Ovary (tissue), 9 donors: Measurements from ENCODE around the gene ACRV1. TPM values are rescaled to one million over a fixed set of nuclear protein-coding genes. Genes with fewer than 3 reads are reported as not detected.

Source experiments
- DNase-seq, 5 donors: peaks; one replicate each; pipeline ENCODE4 v3.0.0-alpha.2; 2019 to 2020
- H3K27ac ChIP-seq, 2 donors: fragments of 200-600 bp; one replicate each; pipeline versions ENCODE4 v1.5.1 to v1.8.0; 2019 to 2022
- H3K27me3 ChIP-seq: fragments of 200-600 bp; one replicate; pipeline ENCODE4 v1.8.0; 2022
- H3K36me3 ChIP-seq: fragments of 200-600 bp; sonication (generic); one replicate; pipeline ENCODE4 v1.5.1; 2019
- H3K4me1 ChIP-seq: one replicate; pipeline ENCODE4 v1.8.1; 2013; ENCODE audit warnings: mild to moderate bottlenecking, moderate library complexity; ENCODE audit not compliant: insufficient read depth
- H3K4me3 ChIP-seq: fragments of 200-600 bp; sonication (generic); one replicate; pipeline ENCODE4 v1.5.1; 2017
- H3K9me3 ChIP-seq, 2 donors: fragments of 200-600 bp in 1 of 2; sonication (generic) in 1 of 2; one replicate each; pipeline versions ENCODE4 v1.5.1 to v1.8.1; 2013 to 2019; ENCODE audit warnings: mild to moderate bottlenecking in 1 of 2, moderate library complexity in 1 of 2
- EP300 ChIP-seq: sonication (generic); formaldehyde crosslinking; IDR thresholded peaks from one replicate; pipeline ENCODE4 v1.6.1; 2017; ENCODE audit warnings: antibody characterized with exemption
- POLR2A ChIP-seq: fragments of 450-650 bp; IDR thresholded peaks from one replicate; pipeline ENCODE4 v1.6.1; 2017; ENCODE audit warnings: antibody characterized with exemption, mild to moderate bottlenecking, moderate library complexity
- WGBS, 3 donors: extraction: QIAGEN DNeasy Blood & Tissue Kit in 1 of 3; methylation state at CpG; one replicate each; pipeline versions ENCODE4 v1.1.5 to v1.1.7; 2013 to 2017; 5-methylcytosine and 5-hydroxymethylcytosine counted together
- intact Hi-C, 4 donors: fragments of 100-400 bp; cut with DNase I; formaldehyde crosslinking; loops; one replicate each; pipeline versions ENCODE4 v1.11.0 to v1.15.1; 2022 to 2023
- polyA plus RNA-seq, 2 donors: library from polyadenylated mRNA; stranded (reverse); fragments of 200-250 nt in 1 of 2; fragments of 350-450 nt in 1 of 2; fragmentation: Illumina TruSeq in 1 of 2; extraction: RNeasy Lipid Tissue Mini Kit (QIAGEN cat#74804) in 1 of 2; gene quantifications; one replicate each; pipeline ENCODE4 v1.2.3, GENCODE V29; 2013 to 2014
- total RNA-seq, 7 donors: library from RNA; depleted of rRNA in 2 of 7; stranded (reverse); fragments of >200 nt in 2 of 7; fragmentation: NEBNext Ultra II Directional in 3 of 7; extraction: Animal tissue kit (Norgen Biotek cat#: 25700) in 3 of 7; gene quantifications; one replicate each; pipeline versions ENCODE4 v1.1.0 to v1.2.4, GENCODE V29; 2016 to 2023
- TF ChIP-seq, protein P1 (sequence below), 3 donors: fragments of 450-650 bp in 2 of 3; fragments of 200-600 bp in 1 of 3; IDR thresholded peaks; one replicate each; pipeline versions ENCODE4 v1.5.1 to v1.8.0; 2016 to 2022; ENCODE audit warnings: antibody characterized with exemption in 3 of 3, mild to moderate bottlenecking in 1 of 3
- donor health status: DM: no; HTN: no; CAD: no; lungs with moderate emphysema.
- donor health status: DM: no; HTN: no; CAD: no.
- donor health status: Bipolar disorder and iron deficiency.
- donor health status: DM: yes; HTN: yes; CAD: no.
- donor health status: DM: no; HTN: no; CAD: no.
- donor health status: DM: yes; HTN: yes; CAD: no.

The ACRV1 gene
- total and polyA plus RNA-seq, 9 donors, result not detected

DNA sequence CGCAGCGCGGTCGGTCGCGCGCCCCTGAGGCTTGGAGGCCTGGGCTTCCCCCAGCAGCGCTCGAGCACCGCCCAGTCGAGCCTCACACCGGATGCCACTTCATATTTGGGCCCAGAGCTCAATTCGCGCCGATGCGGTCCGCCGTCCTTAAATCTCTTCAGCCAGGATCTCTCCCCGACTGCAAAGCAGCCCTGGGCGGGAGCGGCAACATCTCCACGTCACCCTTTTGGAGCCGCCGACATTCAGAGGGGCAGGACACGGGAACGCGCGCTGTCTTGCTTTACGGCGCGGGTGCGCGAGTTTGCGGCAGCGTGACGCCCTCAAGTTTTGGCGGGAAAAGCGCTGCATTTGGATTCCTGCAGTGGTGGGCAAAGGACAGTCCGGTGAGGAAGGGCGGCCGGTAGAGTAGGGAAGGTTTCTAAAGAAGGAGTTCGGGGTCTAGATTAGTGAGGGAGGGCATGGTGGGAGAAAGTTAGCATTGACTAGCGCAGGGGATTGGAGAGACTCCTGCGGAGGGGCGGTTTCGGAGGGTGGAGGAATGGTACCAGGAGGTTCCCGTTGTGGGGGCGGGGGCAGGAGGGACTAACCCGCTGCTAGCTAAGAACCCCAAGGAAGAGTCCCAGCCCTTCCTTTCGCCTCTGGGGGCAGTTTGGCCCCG lies 54.9 kb downstream of the ACRV1 start:
- 1% methylated on average over 34 to 51 of the region's 51 CpGs for WGBS, 3 donors
- Histone ChIP-seq H3K36me3 (no peaks in the 10 kb centered on the region), H3K27ac (peak overlapping the region; percentile 50 to 96), H3K27me3 (no peaks in the 10 kb centered on the region), H3K4me1 (peaks cover 2% of the 10 kb centered on the region), H3K9me3 (no peaks in the 10 kb centered on the region), H3K4me3 (peak overlapping the region; percentile 87)
- intact Hi-C loops, result loop anchor here in 1 of 4 donors (10.0 kb wide), 1 partner anchor 61 kb away; the partner anchor contains the start of gene EI24
- DNase-seq, result peak; percentile 86 to 92 (median 91)
- no peak for TF ChIP-seq EP300
- TF ChIP-seq POLR2A, result peak; percentile 57

DNA sequence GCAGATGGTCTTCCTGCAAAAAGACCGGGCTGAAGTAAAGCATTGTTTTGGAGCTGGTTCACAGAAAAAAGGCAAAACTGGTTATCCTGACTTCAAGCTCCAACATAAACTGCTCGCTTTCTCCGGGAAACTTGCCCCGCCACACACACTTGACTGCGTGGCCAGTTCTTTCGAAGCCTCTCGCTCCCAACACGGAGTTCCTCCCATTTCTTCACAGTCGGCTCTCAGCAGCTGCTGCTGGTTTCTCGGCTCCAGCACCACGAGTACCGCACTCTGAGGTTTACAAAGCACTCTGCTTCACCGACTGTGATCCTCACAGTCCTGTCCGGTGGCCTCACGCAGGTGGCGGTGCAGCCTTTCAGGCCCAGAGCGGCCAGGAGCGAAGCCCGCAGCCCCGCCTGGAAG lies 55.4 kb downstream of the ACRV1 start:
- H3K36me3 ChIP-seq, result no peaks in the 10 kb centered on the region
- no peak for DNase-seq
- no peaks in the 10 kb centered on the region for H3K27me3 ChIP-seq
- no peak for TF ChIP-seq POLR2A
- TF ChIP-seq, protein P1, sequence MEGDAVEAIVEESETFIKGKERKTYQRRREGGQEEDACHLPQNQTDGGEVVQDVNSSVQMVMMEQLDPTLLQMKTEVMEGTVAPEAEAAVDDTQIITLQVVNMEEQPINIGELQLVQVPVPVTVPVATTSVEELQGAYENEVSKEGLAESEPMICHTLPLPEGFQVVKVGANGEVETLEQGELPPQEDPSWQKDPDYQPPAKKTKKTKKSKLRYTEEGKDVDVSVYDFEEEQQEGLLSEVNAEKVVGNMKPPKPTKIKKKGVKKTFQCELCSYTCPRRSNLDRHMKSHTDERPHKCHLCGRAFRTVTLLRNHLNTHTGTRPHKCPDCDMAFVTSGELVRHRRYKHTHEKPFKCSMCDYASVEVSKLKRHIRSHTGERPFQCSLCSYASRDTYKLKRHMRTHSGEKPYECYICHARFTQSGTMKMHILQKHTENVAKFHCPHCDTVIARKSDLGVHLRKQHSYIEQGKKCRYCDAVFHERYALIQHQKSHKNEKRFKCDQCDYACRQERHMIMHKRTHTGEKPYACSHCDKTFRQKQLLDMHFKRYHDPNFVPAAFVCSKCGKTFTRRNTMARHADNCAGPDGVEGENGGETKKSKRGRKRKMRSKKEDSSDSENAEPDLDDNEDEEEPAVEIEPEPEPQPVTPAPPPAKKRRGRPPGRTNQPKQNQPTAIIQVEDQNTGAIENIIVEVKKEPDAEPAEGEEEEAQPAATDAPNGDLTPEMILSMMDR (IDR thresholded peaks at IDR 0.05), result no peak
- TF ChIP-seq EP300, result no peak
- peaks cover 2% of the 10 kb centered on the region for H3K4me1 ChIP-seq
- no peaks in the 10 kb centered on the region for H3K9me3 ChIP-seq
- H3K27ac ChIP-seq, result peak overlapping the region; percentile 50 to 96
- intact Hi-C loops, result loop anchor here in 1 of 4 donors (10.0 kb wide), 1 partner anchor 60 kb away; the partner anchor contains the start of gene EI24
- H3K4me3 ChIP-seq, result peak overlapping the region; percentile 87
- 0% methylated on average over 14 to 20 of the region's 20 CpGs for WGBS, 3 donors

DNA sequence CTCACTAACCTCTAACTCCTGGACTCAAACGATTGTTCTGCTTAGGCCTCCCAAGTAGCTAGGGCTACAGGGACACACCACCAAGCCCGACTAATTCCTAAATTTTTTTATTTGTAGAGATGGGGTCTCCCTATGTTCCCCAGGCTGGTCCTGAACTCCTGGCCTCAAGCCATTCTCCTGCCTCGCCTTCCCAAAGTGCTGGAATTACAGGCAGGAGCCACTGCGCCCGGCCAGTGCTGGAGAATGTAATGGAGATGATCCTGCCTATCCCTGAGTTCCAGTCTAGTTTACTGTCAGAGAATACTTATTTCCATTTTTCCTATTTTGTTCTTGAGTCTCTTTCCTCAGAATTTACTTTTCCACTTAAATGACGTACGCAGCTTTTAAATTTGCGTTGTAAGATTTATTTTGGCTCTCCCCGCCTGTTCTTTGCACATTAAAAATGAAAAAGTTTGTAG lies 55.9 kb downstream of the ACRV1 start, which contains the start of gene CHEK1:
Gene CHEK1, plus strand, starts transcription at position 408 of the 458 bp plus-strand sequence. CDS start 1,606 bp downstream, outside the sequence.
- 42 to 48% (median 44%) methylated on average over 9 of the region's 9 CpGs for WGBS, 3 donors

DNA sequence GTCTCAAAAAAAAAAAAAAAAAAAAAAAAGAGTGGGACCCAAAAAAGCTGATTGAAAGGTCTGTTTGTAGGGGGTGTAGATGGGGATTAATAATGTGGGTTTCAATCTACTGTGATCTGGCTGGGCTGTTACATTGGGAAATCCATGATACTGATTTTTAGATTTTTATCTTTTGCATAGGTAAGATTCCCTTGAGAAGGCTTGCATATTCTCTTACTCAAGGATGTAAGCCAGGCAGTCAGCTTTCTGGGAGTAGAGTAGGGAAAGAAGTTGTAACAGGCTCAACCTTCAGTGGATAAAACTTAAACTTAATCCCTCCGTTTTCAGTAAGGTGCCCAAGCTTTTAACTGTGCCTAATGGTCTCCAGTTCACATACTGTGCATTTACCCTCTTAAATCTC lies 57.6 kb downstream of the ACRV1 start:
- TF ChIP-seq EP300 (no peak), POLR2A (no peak)
- TF ChIP-seq, protein P1 (IDR thresholded peaks at IDR 0.05), result no peak
- intact Hi-C loops, result loop anchor here in 1 of 4 donors (10.0 kb wide), 1 partner anchor 58 kb away; the partner anchor contains the start of gene EI24
- Histone ChIP-seq H3K4me1 (peaks cover 2% of the 10 kb centered on the region), H3K36me3 (peaks cover 2% of the 10 kb centered on the region), H3K27me3 (no peaks in the 10 kb centered on the region), H3K4me3 (no peak overlapping the region), H3K9me3 (no peaks in the 10 kb centered on the region), H3K27ac (no peak overlapping the region)
- no peak for DNase-seq
- 72 to 86% (median 78%) methylated on average over 1 of the region's 1 CpG for WGBS, 3 donors

More for the DNA sequence above, 55.9 kb downstream of the ACRV1 start, which contains the start of gene CHEK1:
- peak in 3 of 5 donors; percentile 10 to 35 (median 28) for DNase-seq
- Histone ChIP-seq H3K27ac (peak within 1 kb of the TSS; percentile 50 to 96), H3K27me3 (no peaks in the 10 kb centered on the region), H3K36me3 (no peaks in the 10 kb centered on the region), H3K9me3 (no peaks in the 10 kb centered on the region), H3K4me3 (peak within 1 kb of the TSS; percentile 87), H3K4me1 (peaks cover 2% of the 10 kb centered on the region)
- intact Hi-C loops, result loop anchor here in 1 of 4 donors (10.0 kb wide), 1 partner anchor 60 kb away; the partner anchor contains the start of gene EI24
- no peak for TF ChIP-seq POLR2A
- no peak for TF ChIP-seq EP300
- TF ChIP-seq, protein P1 (IDR thresholded peaks at IDR 0.05), result no peak

DNA sequence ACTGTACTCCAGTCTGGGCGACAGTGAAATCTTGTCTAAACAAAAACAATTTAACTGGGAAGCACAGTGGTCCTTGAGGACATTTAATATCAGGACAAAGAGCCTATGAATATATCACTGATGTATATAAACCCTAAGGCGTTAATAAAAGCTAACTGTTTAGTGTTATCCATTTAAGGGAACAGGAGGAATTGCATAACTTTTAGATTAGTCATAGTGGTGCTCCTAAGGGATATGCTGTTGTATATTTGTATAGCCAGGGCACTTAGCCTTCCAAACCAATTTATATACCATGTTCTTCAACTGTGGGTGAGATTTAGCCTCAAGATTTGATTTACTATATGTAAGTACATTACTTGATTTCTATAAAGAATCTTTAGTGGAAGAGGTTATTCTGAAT lies 58.7 kb downstream of the ACRV1 start:
- Histone ChIP-seq H3K27ac (no peak overlapping the region), H3K9me3 (no peaks in the 10 kb centered on the region), H3K4me3 (no peak overlapping the region), H3K27me3 (no peaks in the 10 kb centered on the region), H3K4me1 (peaks cover 2% of the 10 kb centered on the region), H3K36me3 (peaks cover 2% of the 10 kb centered on the region)
- intact Hi-C loops, result loop anchor here in 1 of 4 donors (10.0 kb wide), 1 partner anchor 57 kb away; the partner anchor contains the start of gene EI24
- WGBS, 3 donors, result 52 to 66% (median 58%) methylated on average over 2 of the region's 2 CpGs
- DNase-seq, result no peak
- TF ChIP-seq EP300, result no peak
- no peak for TF ChIP-seq POLR2A
- TF ChIP-seq, protein P1 (IDR thresholded peaks at IDR 0.05), result no peak
